Mesendoderm (in vitro differentiated cells): ENCODE measurements around the gene VASN.

Source experiments
- DNase-seq: peaks from one replicate; pipeline ENCODE4 v3.0.0; 2013
- H2AK5ac ChIP-seq: 2 replicates; pipeline ENCODE4 v1.6.1; 2013; ENCODE audit warnings: low read length, inconsistent platforms
- H2BK120ac ChIP-seq: 2 replicates; pipeline ENCODE4 v1.6.1; 2013; ENCODE audit warnings: low read depth, mild to moderate bottlenecking, low read length, moderate library complexity, mixed read lengths
- H2BK15ac ChIP-seq: replicated peaks from 2 replicates; pipeline ENCODE4 v1.6.1; 2013; ENCODE audit warnings: low read depth, mild to moderate bottlenecking, moderate library complexity
- H2BK5ac ChIP-seq: 2 replicates; pipeline ENCODE4 v1.6.1; 2013; ENCODE audit warnings: low read length, inconsistent platforms
- H3K18ac ChIP-seq: 2 replicates; pipeline ENCODE4 v1.6.1; 2013; ENCODE audit warnings: mild to moderate bottlenecking, low read length, mixed read lengths
- H3K23ac ChIP-seq: one replicate; pipeline ENCODE4 v1.6.1; 2013; ENCODE audit warnings: low read length
- H3K27ac ChIP-seq: 2 replicates; pipeline ENCODE4 v1.5.1; 2013; ENCODE audit warnings: low read depth, mild to moderate bottlenecking, inconsistent platforms, low read length, moderate library complexity
- H3K27me3 ChIP-seq: 2 replicates; pipeline ENCODE4 v1.6.1; 2013; ENCODE audit warnings: low read length, control low read depth, mild to moderate bottlenecking, inconsistent platforms; ENCODE audit not compliant: insufficient read depth, poor library complexity
- H3K36me3 ChIP-seq: 2 replicates; pipeline ENCODE4 v1.6.1; 2013; ENCODE audit warnings: low read length, inconsistent platforms; ENCODE audit not compliant: control insufficient read depth, insufficient read depth
- H3K4ac ChIP-seq: one replicate; pipeline ENCODE4 v1.6.1; 2013; ENCODE audit warnings: low read depth, mild to moderate bottlenecking, low read length, moderate library complexity
- H3K4me1 ChIP-seq: 2 replicates; pipeline ENCODE4 v1.6.1; 2013; ENCODE audit warnings: low read depth, low read length, inconsistent platforms; ENCODE audit not compliant: control insufficient read depth
- H3K4me2 ChIP-seq: 2 replicates; pipeline ENCODE4 v1.6.1; 2013; ENCODE audit warnings: low read length
- H3K4me3 ChIP-seq: 2 replicates; pipeline ENCODE4 v1.5.1; 2013; ENCODE audit warnings: mild to moderate bottlenecking, low read length
- H3K56ac ChIP-seq: one replicate; pipeline ENCODE4 v1.6.1; 2013; ENCODE audit warnings: low read length
- H3K79me1 ChIP-seq: 2 replicates; pipeline ENCODE4 v1.6.1; 2013; ENCODE audit warnings: low read length, inconsistent platforms
- H3K79me2 ChIP-seq: 2 replicates; pipeline ENCODE4 v1.6.1; 2013; ENCODE audit warnings: mild to moderate bottlenecking, low read length; ENCODE audit not compliant: control insufficient read depth, insufficient read depth
- H3K9ac ChIP-seq: 2 replicates; pipeline ENCODE4 v1.6.1; 2013; ENCODE audit warnings: low read length, inconsistent platforms
- H4K5ac ChIP-seq: one replicate; pipeline ENCODE4 v1.6.1; 2013; ENCODE audit warnings: low read length
- H4K8ac ChIP-seq: one replicate; pipeline ENCODE4 v1.6.1; 2013; ENCODE audit warnings: low read depth, mild to moderate bottlenecking, control low read depth, low read length, moderate library complexity
- WGBS: extraction: QIAGEN DNeasy Blood & Tissue Kit; methylation state at CpG from one replicate; pipeline ENCODE4 v1.1.7; 2013; ENCODE audit warnings: low lambda C conversion rate, missing lambda C conversion rate; ENCODE audit not compliant: insufficient coverage; ENCODE audit errors: extremely low coverage; 5-methylcytosine and 5-hydroxymethylcytosine counted together

Gene VASN

GRCh38 chr16:4336701-4337539 is 34.7 kb upstream of the VASN start:
- Histone ChIP-seq H3K27ac (no peak overlapping the region), H2BK15ac (no peak overlapping the region), H3K56ac (no peak overlapping the region), H2AK5ac (no peak overlapping the region), H3K23ac (no peak overlapping the region), H3K79me1 (peaks cover 1% of the 10 kb centered on the region), H3K4me2 (no peak overlapping the region), H2BK120ac (no peak overlapping the region), H3K36me3 (no peaks in the 10 kb centered on the region), H3K27me3 (no peaks in the 10 kb centered on the region), H3K4me1 (no peaks in the 10 kb centered on the region), H4K8ac (no peak overlapping the region), H3K79me2 (no peaks in the 10 kb centered on the region), H2BK5ac (no peak overlapping the region), H4K5ac (no peak overlapping the region), H3K9ac (no peak overlapping the region), H3K4ac (no peak overlapping the region), H3K18ac (no peak overlapping the region), H3K4me3 (no peak overlapping the region)
- DNase-seq: no peak
- no CpG with 5 or more reads among the region's 41 CpGs for whole genome bisulfite sequencing

GRCh38 chr16:4337540-4338088 is 34.0 kb upstream of the VASN start:
- Histone ChIP-seq H3K23ac (no peak overlapping the region), H3K27me3 (no peaks in the 10 kb centered on the region), H3K56ac (no peak overlapping the region), H3K4me1 (no peaks in the 10 kb centered on the region), H3K18ac (no peak overlapping the region), H3K4me3 (no peak overlapping the region), H2BK120ac (no peak overlapping the region), H3K36me3 (no peaks in the 10 kb centered on the region), H2AK5ac (no peak overlapping the region), H3K27ac (no peak overlapping the region), H4K5ac (no peak overlapping the region), H2BK15ac (no peak overlapping the region), H3K4ac (no peak overlapping the region), H4K8ac (no peak overlapping the region), H3K79me2 (no peaks in the 10 kb centered on the region), H3K4me2 (no peak overlapping the region), H3K9ac (no peak overlapping the region), H2BK5ac (no peak overlapping the region), H3K79me1 (peaks cover 1% of the 10 kb centered on the region)
- no CpG with 5 or more reads among the region's 12 CpGs for WGBS
- DNase-seq: no peak

- Histone ChIP-seq H3K23ac (no peak overlapping the region), H3K36me3 (no peaks in the 10 kb centered on the region), H3K4ac (no peak overlapping the region), H2AK5ac (no peak overlapping the region), H3K79me1 (peaks cover 4% of the 10 kb centered on the region), H3K18ac (no peak overlapping the region), H3K79me2 (peaks cover 4% of the 10 kb centered on the region), H3K27me3 (no peaks in the 10 kb centered on the region), H2BK5ac (no peak overlapping the region), H3K27ac (no peak overlapping the region), H4K5ac (no peak overlapping the region), H3K9ac (no peak overlapping the region), H3K4me3 (no peak overlapping the region), H2BK15ac (no peak overlapping the region), H4K8ac (no peak overlapping the region), H3K4me1 (no peaks in the 10 kb centered on the region), H3K4me2 (no peak overlapping the region), H2BK120ac (no peak overlapping the region), H3K56ac (no peak overlapping the region)
- no CpG with 5 or more reads among the region's 12 CpGs for WGBS
- DNase-seq: no peak
These were observed 33.5 kb upstream of the VASN start for GRCh38 chr16:4338125-4338582.

GRCh38 chr16:4338712-4339299 is 32.8 kb upstream of the VASN start:
- no peak overlapping the region for H3K4me2 ChIP-seq
- no peaks in the 10 kb centered on the region for H3K27me3 ChIP-seq
- WGBS: no CpG with 5 or more reads among the region's 10 CpGs
- H3K56ac ChIP-seq: no peak overlapping the region
- no peak overlapping the region for H3K27ac ChIP-seq
- H4K5ac ChIP-seq: no peak overlapping the region
- no peaks in the 10 kb centered on the region for H3K4me1 ChIP-seq
- no peak overlapping the region for H2BK5ac ChIP-seq
- no peak overlapping the region for H2AK5ac ChIP-seq
- H3K79me1 ChIP-seq: peaks cover 7% of the 10 kb centered on the region
- H3K9ac ChIP-seq: no peak overlapping the region
- H3K18ac ChIP-seq: no peak overlapping the region
- no peak for DNase-seq
- no peaks in the 10 kb centered on the region for H3K36me3 ChIP-seq
- H3K4me3 ChIP-seq: no peak overlapping the region
- H4K8ac ChIP-seq: no peak overlapping the region
- H2BK120ac ChIP-seq: no peak overlapping the region
- H2BK15ac ChIP-seq: no peak overlapping the region
- no peak overlapping the region for H3K23ac ChIP-seq
- peaks cover 8% of the 10 kb centered on the region for H3K79me2 ChIP-seq
- no peak overlapping the region for H3K4ac ChIP-seq

GRCh38 chr16:4339455-4339854 is 32.2 kb upstream of the VASN start:
- H4K5ac ChIP-seq: no peak overlapping the region
- H2AK5ac ChIP-seq: no peak overlapping the region
- H3K4me1 ChIP-seq: no peaks in the 10 kb centered on the region
- no peak overlapping the region for H3K56ac ChIP-seq
- H3K18ac ChIP-seq: no peak overlapping the region
- no peak overlapping the region for H4K8ac ChIP-seq
- no peaks in the 10 kb centered on the region for H3K27me3 ChIP-seq
- no peak overlapping the region for H2BK120ac ChIP-seq
- no peak overlapping the region for H3K23ac ChIP-seq
- peaks cover 9% of the 10 kb centered on the region for H3K79me1 ChIP-seq
- no peak overlapping the region for H3K27ac ChIP-seq
- no peak overlapping the region for H3K9ac ChIP-seq
- H2BK5ac ChIP-seq: no peak overlapping the region
- H3K4ac ChIP-seq: no peak overlapping the region
- H3K4me3 ChIP-seq: no peak overlapping the region
- H3K79me2 ChIP-seq: peaks cover 10% of the 10 kb centered on the region
- H3K4me2 ChIP-seq: no peak overlapping the region
- DNase-seq: no peak
- H2BK15ac ChIP-seq: no peak overlapping the region
- no peaks in the 10 kb centered on the region for H3K36me3 ChIP-seq
- WGBS: no CpG with 5 or more reads among the region's 10 CpGs
